Pancreas (tissue), 10 donors: Measurements from ENCODE around the gene IDUA. TPM values are rescaled to one million over a fixed set of nuclear protein-coding genes. Genes with fewer than 3 reads are reported as not detected.

Experiments
- ATAC-seq, 4 donors: fragments of 200-7000 bp; cut with Tn5 transposase; one replicate each; pipeline versions ENCODE4 v1.8.0 to v1.9.1; 2020; ENCODE audit warnings: mild to moderate bottlenecking in 4 of 4, moderate library complexity in 4 of 4
- DNase-seq, 6 donors: peaks; one replicate each; pipeline ENCODE4 v3.0.0-alpha.2; 2020
- FAIRE-seq: peaks from 2 replicates; lab custom pipeline; 2012; peaks lifted over from hg19 to GRCh38; lab: Jason Lieb, UNC
- H3K27ac ChIP-seq, 4 donors: fragments of 200-600 bp; sonication (generic); 1 replicate in 3 of 4; 2 replicates in 1 of 4; pipeline versions ENCODE4 v1.5.0 to v1.8.0; 2020
- H3K27me3 ChIP-seq, 4 donors: fragments of 200-600 bp; one replicate each; pipeline ENCODE4 v1.8.0; 2021
- H3K36me3 ChIP-seq, 3 donors: fragments of 200-600 bp; sonication (generic) in 1 of 3; one replicate each; pipeline versions ENCODE4 v1.5.0 to v1.8.0; 2020 to 2021
- H3K4me1 ChIP-seq, 3 donors: fragments of 200-600 bp; one replicate each; pipeline ENCODE4 v1.8.0; 2021
- H3K4me3 ChIP-seq, 4 donors: fragments of 200-600 bp; sonication (generic) in 2 of 4; one replicate each; pipeline versions ENCODE4 v1.5.0 to v1.8.0; 2020 to 2021
- H3K9me3 ChIP-seq, 4 donors: fragments of 200-600 bp; one replicate each; pipeline ENCODE4 v1.8.0; 2021
- WGBS, 2 donors: extraction: QIAGEN DNeasy Blood & Tissue Kit; methylation state at CpG; one replicate each; pipeline ENCODE4 v1.1.7; 2013; 5-methylcytosine and 5-hydroxymethylcytosine counted together
- intact Hi-C, 3 donors: fragments of 100-400 bp; cut with DNase I; formaldehyde crosslinking; loops; one replicate each; pipeline versions ENCODE4 v1.11.1 to v1.14.2; 2022
- polyA plus RNA-seq, 2 donors: library from polyadenylated mRNA; stranded (reverse); fragments of 200-250 nt; gene quantifications; one replicate each; pipeline ENCODE4 v1.2.3, GENCODE V29; 2013
- total RNA-seq, 6 donors: library from RNA; stranded (reverse); fragmentation: NEBNext Ultra II Directional in 4 of 6; extraction: Animal tissue kit (Norgen Biotek cat#: 25700) in 4 of 6; gene quantifications; one replicate each; pipeline versions ENCODE4 v1.2.1 to v1.2.4, GENCODE V29; 2021 to 2023
- TF ChIP-seq, protein P1 (sequence below), 4 donors: fragments of 200-600 bp; sonication (generic) in 3 of 4; IDR thresholded peaks; one replicate each; pipeline versions ENCODE4 v1.5.0 to v1.8.0; 2021; ENCODE audit warnings: antibody characterized with exemption in 4 of 4
- donor health status: healthy with polysubstance abuse.
- donor health status: DM: no; HTN: no; CAD: no; lungs with moderate emphysema.
- donor health status: DM: no; HTN: no; CAD: no.
- donor health status: control.
- donor health status: control.
- donor health status: Bipolar disorder and iron deficiency.
- donor health status: DM: yes; HTN: yes; CAD: no.
- donor health status: DM: no; HTN: no; CAD: no.
- donor health status: DM: no; HTN: no; CAD: no.
- donor health status: DM: yes; HTN: yes; CAD: no.

The IDUA gene
- total and polyA plus RNA-seq, 8 donors = 17.6 to 56.9 (median 23.3) TPM

DNA sequence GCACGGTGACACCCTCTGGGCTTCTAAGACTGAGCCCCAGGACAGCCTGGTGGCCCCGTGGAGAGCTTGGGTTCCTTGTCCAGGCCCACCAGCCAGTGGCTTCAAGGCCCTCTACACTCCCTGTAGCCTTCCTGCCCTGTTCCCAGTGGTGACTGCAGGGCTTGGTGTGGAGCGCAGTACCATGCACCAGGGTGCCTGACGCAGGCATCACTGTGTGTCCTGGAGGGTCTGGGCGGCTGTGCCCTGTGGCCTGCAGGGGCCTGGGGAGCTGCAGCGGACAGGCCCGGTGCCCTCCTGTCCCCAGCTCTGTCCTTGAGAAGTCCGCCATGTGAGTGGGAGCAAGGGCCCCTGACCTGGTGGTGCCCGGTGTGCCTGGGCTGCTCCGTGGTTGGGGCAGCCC is 28.9 kb downstream of the IDUA start:
- WGBS, 2 donors = 85 to 91% methylated on average over 10 of the region's 10 CpGs
- FAIRE-seq (no peak), ATAC-seq (no peak), DNase-seq (no peak)
- H3K4me3 ChIP-seq = no peak overlapping the region
- intact Hi-C loops = no loop called here
- no peak overlapping the region for H3K27ac ChIP-seq
- peaks cover 2 to 3% (median 3%) of the 10 kb centered on the region in 3 donors for H3K4me1 ChIP-seq
- no peaks in the 10 kb centered on the region for H3K36me3 ChIP-seq
- no peaks in the 10 kb centered on the region for H3K9me3 ChIP-seq
- TF ChIP-seq, protein P1, sequence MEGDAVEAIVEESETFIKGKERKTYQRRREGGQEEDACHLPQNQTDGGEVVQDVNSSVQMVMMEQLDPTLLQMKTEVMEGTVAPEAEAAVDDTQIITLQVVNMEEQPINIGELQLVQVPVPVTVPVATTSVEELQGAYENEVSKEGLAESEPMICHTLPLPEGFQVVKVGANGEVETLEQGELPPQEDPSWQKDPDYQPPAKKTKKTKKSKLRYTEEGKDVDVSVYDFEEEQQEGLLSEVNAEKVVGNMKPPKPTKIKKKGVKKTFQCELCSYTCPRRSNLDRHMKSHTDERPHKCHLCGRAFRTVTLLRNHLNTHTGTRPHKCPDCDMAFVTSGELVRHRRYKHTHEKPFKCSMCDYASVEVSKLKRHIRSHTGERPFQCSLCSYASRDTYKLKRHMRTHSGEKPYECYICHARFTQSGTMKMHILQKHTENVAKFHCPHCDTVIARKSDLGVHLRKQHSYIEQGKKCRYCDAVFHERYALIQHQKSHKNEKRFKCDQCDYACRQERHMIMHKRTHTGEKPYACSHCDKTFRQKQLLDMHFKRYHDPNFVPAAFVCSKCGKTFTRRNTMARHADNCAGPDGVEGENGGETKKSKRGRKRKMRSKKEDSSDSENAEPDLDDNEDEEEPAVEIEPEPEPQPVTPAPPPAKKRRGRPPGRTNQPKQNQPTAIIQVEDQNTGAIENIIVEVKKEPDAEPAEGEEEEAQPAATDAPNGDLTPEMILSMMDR (IDR thresholded peaks at IDR 0.05) = no peak
- no peaks in the 10 kb centered on the region for H3K27me3 ChIP-seq

DNA sequence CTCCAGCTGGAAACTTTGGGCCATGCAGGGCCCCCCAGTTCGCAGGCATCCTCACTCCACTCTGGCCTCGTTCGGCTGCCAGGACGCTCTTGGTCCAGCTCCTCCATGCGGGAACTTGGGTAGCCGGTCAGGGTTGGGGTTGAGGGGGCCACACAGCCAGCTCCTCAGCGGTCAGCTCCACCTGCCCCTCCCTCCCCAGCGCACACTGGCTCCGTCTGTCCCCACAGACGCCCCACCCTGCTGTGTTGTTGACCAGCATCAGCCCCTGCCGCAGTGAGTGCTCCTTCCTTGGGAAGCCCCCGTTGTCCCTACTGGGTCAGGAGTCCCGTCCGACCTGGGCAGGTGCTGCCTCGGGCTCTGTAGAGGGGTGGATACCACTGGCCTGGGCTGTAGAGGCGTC is 30.4 kb downstream of the IDUA start:
- Histone ChIP-seq H3K4me1 (no peaks in the 10 kb centered on the region), H3K27ac (no peak overlapping the region), H3K27me3 (no peaks in the 10 kb centered on the region), H3K9me3 (no peaks in the 10 kb centered on the region), H3K36me3 (no peaks in the 10 kb centered on the region), H3K4me3 (no peak overlapping the region)
- intact Hi-C loops = no loop called here
- no peak for FAIRE-seq
- TF ChIP-seq, protein P1 (IDR thresholded peaks at IDR 0.05) = no peak
- no peak for DNase-seq
- no peak for ATAC-seq
- WGBS, 2 donors = 88 to 92% methylated on average over 16 of the region's 16 CpGs

GRCh38 chr4:1017706-1018105 is 30.9 kb downstream of the IDUA start:
- no peaks in the 10 kb centered on the region for H3K9me3 ChIP-seq
- no peaks in the 10 kb centered on the region for H3K4me1 ChIP-seq
- FAIRE-seq (no peak), ATAC-seq (no peak), DNase-seq (no peak)
- intact Hi-C loops = no loop called here
- H3K27ac ChIP-seq = no peak overlapping the region
- TF ChIP-seq, protein P1 (IDR thresholded peaks at IDR 0.05) = no peak
- H3K4me3 ChIP-seq = no peak overlapping the region
- WGBS, 2 donors = 90 to 92% methylated on average over 15 of the region's 15 CpGs
- no peaks in the 10 kb centered on the region for H3K36me3 ChIP-seq
- H3K27me3 ChIP-seq = no peaks in the 10 kb centered on the region

DNA sequence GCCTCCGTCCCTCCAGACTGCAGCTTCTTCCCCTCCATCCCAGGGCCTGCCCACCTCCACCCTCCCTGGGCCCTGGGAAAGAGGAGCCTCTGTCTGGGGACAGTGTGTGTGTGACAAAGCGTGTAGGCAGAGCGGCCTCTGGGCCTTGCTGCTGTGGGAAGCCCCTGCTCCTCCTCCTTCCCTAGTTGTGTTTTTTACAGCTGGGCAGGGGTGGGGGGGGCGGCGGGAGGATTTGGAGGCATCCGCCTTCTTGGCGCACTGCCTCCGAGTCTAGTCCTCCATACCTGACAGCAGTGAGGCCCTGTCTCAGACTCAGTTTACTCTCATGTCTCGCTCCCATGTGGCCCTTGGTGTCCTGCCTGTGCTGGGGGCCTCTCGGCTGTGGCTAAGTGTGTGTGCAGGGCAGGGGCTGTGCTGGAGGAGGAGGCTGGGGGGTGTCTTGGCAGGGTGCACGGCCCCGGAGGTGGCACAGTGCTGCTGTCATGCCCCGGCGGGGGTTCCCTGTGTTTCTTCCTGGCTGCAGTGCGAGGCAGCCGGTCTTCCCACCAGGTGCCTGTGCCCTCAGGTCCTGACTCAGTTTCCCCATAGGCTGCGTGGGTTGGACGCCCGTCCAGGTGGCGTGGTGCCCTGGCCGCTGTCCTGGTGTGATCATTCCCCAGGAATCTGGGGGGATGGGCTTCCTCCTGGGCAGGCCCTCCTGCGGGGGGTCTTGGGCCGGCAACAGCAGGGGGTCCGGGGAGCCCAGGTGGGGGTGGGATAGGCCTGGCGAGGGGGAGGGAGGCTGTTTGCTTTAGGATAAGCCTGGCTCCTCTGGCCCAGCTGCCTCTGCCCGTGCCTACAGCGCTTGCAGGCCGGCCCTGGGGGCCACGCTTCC is 31.5 kb downstream of the IDUA start:
- TF ChIP-seq, protein P1 (IDR thresholded peaks at IDR 0.05) = no peak
- no peak for DNase-seq
- WGBS, 2 donors = 76 to 83% methylated on average over 29 of the region's 29 CpGs
- Histone ChIP-seq H3K27me3 (no peaks in the 10 kb centered on the region), H3K27ac (no peak overlapping the region), H3K4me1 (no peaks in the 10 kb centered on the region), H3K9me3 (no peaks in the 10 kb centered on the region), H3K4me3 (no peak overlapping the region), H3K36me3 (no peaks in the 10 kb centered on the region)
- intact Hi-C loops = no loop called here
- no peak for ATAC-seq
- FAIRE-seq = no peak

GRCh38 chr4:1019320-1019719 is 32.5 kb downstream of the IDUA start:
- H3K27me3 ChIP-seq = no peaks in the 10 kb centered on the region
- WGBS, 2 donors = 76 to 79% methylated on average over 7 to 9 of the region's 9 CpGs
- TF ChIP-seq, protein P1 (IDR thresholded peaks at IDR 0.05) = no peak
- peaks cover 0 to 2% (median 2%) of the 10 kb centered on the region in 3 donors for H3K36me3 ChIP-seq
- FAIRE-seq (no peak), DNase-seq (no peak), ATAC-seq (no peak)
- no peak overlapping the region for H3K27ac ChIP-seq
- H3K4me1 ChIP-seq = no peaks in the 10 kb centered on the region
- intact Hi-C loops = no loop called here
- H3K4me3 ChIP-seq = no peak overlapping the region
- no peaks in the 10 kb centered on the region for H3K9me3 ChIP-seq
